Hematopoietic multipotent progenitor cell (in vitro differentiated cells): Measurements from ENCODE around the gene PFDN5. TPM values are rescaled to one million over a fixed set of nuclear protein-coding genes. Genes with fewer than 3 reads are reported as not detected.

Experiments
- total RNA-seq: library from RNA; depleted of rRNA; stranded (reverse); fragments of >200 nt; gene quantifications from one replicate; pipeline ENCODE4 v1.2.3, GENCODE V29; 2012

PFDN5 gene
- total RNA-seq, 1 donor: 477 TPM

Other genes starting within 250 kb of the PFDN5 start
- gene TNS2, start 245.5 kb upstream of the PFDN5 start, total RNA-seq: 3.2 TPM
- 20.7 TPM for gene SPRYD3, start 216.2 kb upstream of the PFDN5 start, total RNA-seq
- gene IGFBP6, start 197.9 kb upstream of the PFDN5 start, total RNA-seq: 2.4 TPM
- gene SOAT2, start 192.1 kb upstream of the PFDN5 start, total RNA-seq: under 0.01 TPM
- 14.0 TPM for gene ZNF740, start 114.8 kb upstream of the PFDN5 start, total RNA-seq
- gene CSAD, start 114.6 kb upstream of the PFDN5 start, total RNA-seq: 7.3 TPM
- gene ITGB7, start 88.3 kb upstream of the PFDN5 start, total RNA-seq: 17.0 TPM
- gene RARG, start 63.3 kb upstream of the PFDN5 start, total RNA-seq: 3.2 TPM
- 1.3 TPM for gene ESPL1, start 27.2 kb upstream of the PFDN5 start, total RNA-seq
- 82.4 TPM for gene MYG1, start 4.2 kb downstream of the PFDN5 start, total RNA-seq
- 52.0 TPM for gene AAAS, start 26.1 kb downstream of the PFDN5 start, total RNA-seq
- not detected for gene SP7, start 40.8 kb downstream of the PFDN5 start, total RNA-seq
- gene SP1, start 84.6 kb downstream of the PFDN5 start, total RNA-seq: 107 TPM
- gene AMHR2, start 128.3 kb downstream of the PFDN5 start, total RNA-seq: 4.6 TPM
- 35.0 TPM for gene PRR13, start 146.2 kb downstream of the PFDN5 start, total RNA-seq
- 882 TPM for gene PCBP2, start 156.6 kb downstream of the PFDN5 start, total RNA-seq
- gene MAP3K12, start 203.9 kb downstream of the PFDN5 start, total RNA-seq: 33.1 TPM
- gene TARBP2, start 205.7 kb downstream of the PFDN5 start, total RNA-seq: 44.2 TPM
- gene NPFF, start 211.9 kb downstream of the PFDN5 start, total RNA-seq: not detected